Astrocyte (in vitro differentiated cells and primary cell): ENCODE data around the gene TMEM273. TPM values are rescaled to one million over a fixed set of nuclear protein-coding genes. Genes with fewer than 3 reads are reported as not detected.

ENCODE experiments used
- DNase-seq: peaks from one replicate; pipeline ENCODE4 v3.0.0-alpha.2; 2010; ENCODE audit warnings: low read depth
- FAIRE-seq: peaks from 2 replicates; lab custom pipeline; 2011; peaks lifted over from hg19 to GRCh38; lab: Jason Lieb, UNC
- H2AFZ ChIP-seq: 2 replicates; pipeline ENCODE4 v1.6.0; 2012; ENCODE audit warnings: low read depth, low read length, inconsistent platforms
- H3K27ac ChIP-seq: 2 replicates; pipeline ENCODE4 v1.5.1; 2011; ENCODE audit warnings: low read depth, low read length, inconsistent platforms
- H3K27me3 ChIP-seq: 2 replicates; pipeline ENCODE4 v1.6.0; 2011; ENCODE audit warnings: low read length, inconsistent platforms; ENCODE audit not compliant: insufficient read depth
- H3K36me3 ChIP-seq: 2 replicates; pipeline ENCODE4 v1.5.1; 2011; ENCODE audit warnings: low read length, inconsistent platforms; ENCODE audit not compliant: insufficient read depth
- H3K4me1 ChIP-seq: 2 replicates; pipeline ENCODE4 v1.5.1; 2011; ENCODE audit warnings: low read length, inconsistent platforms; ENCODE audit not compliant: insufficient read depth
- H3K4me2 ChIP-seq: 2 replicates; pipeline ENCODE4 v1.6.0; 2012; ENCODE audit warnings: low read length, inconsistent platforms
- H3K4me3 ChIP-seq: 2 replicates; pipeline ENCODE4 v1.5.1; 2011; ENCODE audit warnings: low read depth, mild to moderate bottlenecking, low read length, inconsistent platforms; ENCODE audit not compliant: insufficient read depth
- H3K79me2 ChIP-seq: 2 replicates; pipeline ENCODE4 v1.6.0; 2012; ENCODE audit warnings: mild to moderate bottlenecking, low read length, inconsistent platforms; ENCODE audit not compliant: insufficient read depth
- H3K9ac ChIP-seq: 2 replicates; pipeline ENCODE4 v1.6.0; 2012; ENCODE audit warnings: mild to moderate bottlenecking, low read length, inconsistent platforms
- H3K9me3 ChIP-seq: 2 replicates; pipeline ENCODE4 v1.5.1; 2012; ENCODE audit warnings: low read depth, mild to moderate bottlenecking, low read length, inconsistent platforms; ENCODE audit not compliant: insufficient read depth
- H4K20me1 ChIP-seq: 2 replicates; pipeline ENCODE4 v1.6.0; 2012; ENCODE audit warnings: low read length, inconsistent platforms; ENCODE audit not compliant: insufficient read depth
- H3K27ac Mint-ChIP-seq: one replicate; pipeline ENCODE4 v1.8.0; 2021; ENCODE audit warnings: mild to moderate bottlenecking, mixed read lengths; ENCODE audit not compliant: unreplicated experiment
- H3K27me3 Mint-ChIP-seq: one replicate; pipeline ENCODE4 v1.8.0; 2021; ENCODE audit warnings: low read depth, mixed read lengths; ENCODE audit not compliant: unreplicated experiment
- H3K36me3 Mint-ChIP-seq: one replicate; pipeline ENCODE4 v1.8.0; 2021; ENCODE audit warnings: low read depth, mixed read lengths; ENCODE audit not compliant: unreplicated experiment
- H3K4me1 Mint-ChIP-seq: one replicate; pipeline ENCODE4 v1.8.0; 2021; ENCODE audit warnings: low read depth, mixed read lengths; ENCODE audit not compliant: unreplicated experiment
- H3K4me3 Mint-ChIP-seq: one replicate; pipeline ENCODE4 v1.8.0; 2021; ENCODE audit warnings: mild to moderate bottlenecking, moderate library complexity, mixed read lengths; ENCODE audit not compliant: unreplicated experiment
- H3K9me3 Mint-ChIP-seq: one replicate; pipeline ENCODE4 v1.8.0; 2021; ENCODE audit warnings: mild to moderate bottlenecking, mixed read lengths; ENCODE audit not compliant: unreplicated experiment
- CTCF ChIP-seq: IDR thresholded peaks from 2 replicates; pipeline ENCODE4 v1.5.1; 2011; ENCODE audit warnings: low read depth, mild to moderate bottlenecking, inconsistent platforms, low read length, moderate library complexity; ENCODE audit not compliant: insufficient read depth
- EZH2 ChIP-seq: IDR thresholded peaks from 2 replicates; pipeline ENCODE4 v1.6.1; 2012; ENCODE audit warnings: mild to moderate bottlenecking, low read length, inconsistent platforms; ENCODE audit not compliant: insufficient read depth
- total RNA-seq: library from RNA; stranded (reverse); gene quantifications from 2 replicates; pipeline ENCODE4 v1.2.1, GENCODE V29; 2021

The TMEM273 gene
- total RNA-seq, 1 donor from 2014 or later = not detected

GRCh38 chr10:49168831-49169500, 19.2 kb downstream of the TMEM273 start:
- Mint-ChIP-seq H3K36me3 (no peaks in the 10 kb centered on the region), H3K9me3 (no peaks in the 10 kb centered on the region), H3K27me3 (peaks cover 37% of the 10 kb centered on the region), H3K4me3 (no peak overlapping the region), H3K4me1 (peaks cover 2% of the 10 kb centered on the region), H3K27ac (no peak overlapping the region)
- no peaks in the 10 kb centered on the region for H4K20me1 ChIP-seq
- TF ChIP-seq CTCF (no peak), EZH2 (no peak)
- H3K9ac ChIP-seq = no peak overlapping the region
- H3K36me3 ChIP-seq = no peaks in the 10 kb centered on the region
- no peak overlapping the region for H3K27ac ChIP-seq
- H3K9me3 ChIP-seq = no peaks in the 10 kb centered on the region
- H3K4me2 ChIP-seq = no peak overlapping the region
- H3K79me2 ChIP-seq = no peaks in the 10 kb centered on the region
- no peak overlapping the region for H3K4me3 ChIP-seq
- FAIRE-seq = no peak
- DNase-seq = no peak
- no peak overlapping the region for H2AFZ ChIP-seq
- peaks cover 3% of the 10 kb centered on the region for H3K4me1 ChIP-seq
- H3K27me3 ChIP-seq = no peaks in the 10 kb centered on the region

- DNase-seq (no peak), FAIRE-seq (no peak)
- no peaks in the 10 kb centered on the region for H3K27me3 ChIP-seq
- H2AFZ ChIP-seq = no peak overlapping the region
- peaks cover 2% of the 10 kb centered on the region for H3K4me1 Mint-ChIP-seq
- no peak overlapping the region for H3K9ac ChIP-seq
- no peak overlapping the region for H3K27ac Mint-ChIP-seq
- TF ChIP-seq EZH2 = no peak
- TF ChIP-seq CTCF = no peak
- peaks cover 36% of the 10 kb centered on the region for H3K27me3 Mint-ChIP-seq
- no peak overlapping the region for H3K27ac ChIP-seq
- H3K36me3 ChIP-seq = no peaks in the 10 kb centered on the region
- H3K4me3 Mint-ChIP-seq = no peak overlapping the region
- no peak overlapping the region for H3K4me3 ChIP-seq
- H3K4me1 ChIP-seq = peaks cover 9% of the 10 kb centered on the region
- no peaks in the 10 kb centered on the region for H3K79me2 ChIP-seq
- H3K9me3 ChIP-seq = no peaks in the 10 kb centered on the region
- no peaks in the 10 kb centered on the region for H4K20me1 ChIP-seq
- no peaks in the 10 kb centered on the region for H3K9me3 Mint-ChIP-seq
- H3K36me3 Mint-ChIP-seq = no peaks in the 10 kb centered on the region
- no peak overlapping the region for H3K4me2 ChIP-seq
Measured at GRCh38 chr10:49168171-49168540, 20.0 kb downstream of the TMEM273 start.

GRCh38 chr10:49167425-49168170, 20.6 kb downstream of the TMEM273 start:
- no peak overlapping the region for H3K27ac ChIP-seq
- peaks cover 36% of the 10 kb centered on the region for H3K27me3 Mint-ChIP-seq
- no peaks in the 10 kb centered on the region for H3K36me3 ChIP-seq
- no peak overlapping the region for H2AFZ ChIP-seq
- no peak overlapping the region for H3K4me3 Mint-ChIP-seq
- no peaks in the 10 kb centered on the region for H3K27me3 ChIP-seq
- TF ChIP-seq CTCF = no peak
- no peak for TF ChIP-seq EZH2
- FAIRE-seq (no peak), DNase-seq (no peak)
- peaks cover 11% of the 10 kb centered on the region for H3K4me1 ChIP-seq
- no peaks in the 10 kb centered on the region for H3K36me3 Mint-ChIP-seq
- no peak overlapping the region for H3K4me2 ChIP-seq
- H3K9me3 Mint-ChIP-seq = no peaks in the 10 kb centered on the region
- no peak overlapping the region for H3K9ac ChIP-seq
- no peak overlapping the region for H3K4me3 ChIP-seq
- no peaks in the 10 kb centered on the region for H3K9me3 ChIP-seq
- no peaks in the 10 kb centered on the region for H3K79me2 ChIP-seq
- H4K20me1 ChIP-seq = no peaks in the 10 kb centered on the region
- peaks cover 2% of the 10 kb centered on the region for H3K4me1 Mint-ChIP-seq
- no peak overlapping the region for H3K27ac Mint-ChIP-seq
